ENCODE measurements around the gene CCDC6.

Gene CCDC6

DNA sequence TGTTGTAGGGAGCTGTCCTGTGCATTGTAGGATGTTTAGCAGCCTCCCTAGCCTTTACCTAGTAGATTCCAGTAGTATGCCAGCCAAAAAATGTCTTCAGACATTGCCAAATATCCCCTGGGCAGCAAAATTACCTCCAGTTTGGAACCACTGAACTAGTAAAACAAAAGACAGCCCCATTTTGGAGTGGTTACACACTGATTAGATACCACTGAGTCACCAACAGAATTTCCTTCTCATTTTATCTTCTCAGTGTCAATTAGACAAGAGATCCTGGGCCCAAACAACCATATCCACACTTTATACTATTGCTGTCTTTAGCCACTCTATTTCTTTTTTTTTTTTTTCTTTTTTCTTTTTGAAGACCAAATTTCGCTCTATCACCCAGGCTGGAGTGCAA lies 3.5 kb upstream of the CCDC6 start:
- Histone ChIP-seq H3K4me3 (ENCODE audit: low read depth in 1 of 2, low read length in 1 of 2) (no peak overlapping the region), H3K27ac (no peak overlapping the region), H3K4me1 (ENCODE audit: control insufficient read depth in 1 of 2, insufficient read depth in 1 of 2, low read depth in 1 of 2, low read length in 1 of 2) (peaks cover 27 to 32% of the 10 kb centered on the region in 2 experiments), H3K36me3 (no peaks in the 10 kb centered on the region), H3K9me3 (no peaks in the 10 kb centered on the region), H3K27me3 (no peaks in the 10 kb centered on the region)
- TF ChIP-seq, protein P1, sequence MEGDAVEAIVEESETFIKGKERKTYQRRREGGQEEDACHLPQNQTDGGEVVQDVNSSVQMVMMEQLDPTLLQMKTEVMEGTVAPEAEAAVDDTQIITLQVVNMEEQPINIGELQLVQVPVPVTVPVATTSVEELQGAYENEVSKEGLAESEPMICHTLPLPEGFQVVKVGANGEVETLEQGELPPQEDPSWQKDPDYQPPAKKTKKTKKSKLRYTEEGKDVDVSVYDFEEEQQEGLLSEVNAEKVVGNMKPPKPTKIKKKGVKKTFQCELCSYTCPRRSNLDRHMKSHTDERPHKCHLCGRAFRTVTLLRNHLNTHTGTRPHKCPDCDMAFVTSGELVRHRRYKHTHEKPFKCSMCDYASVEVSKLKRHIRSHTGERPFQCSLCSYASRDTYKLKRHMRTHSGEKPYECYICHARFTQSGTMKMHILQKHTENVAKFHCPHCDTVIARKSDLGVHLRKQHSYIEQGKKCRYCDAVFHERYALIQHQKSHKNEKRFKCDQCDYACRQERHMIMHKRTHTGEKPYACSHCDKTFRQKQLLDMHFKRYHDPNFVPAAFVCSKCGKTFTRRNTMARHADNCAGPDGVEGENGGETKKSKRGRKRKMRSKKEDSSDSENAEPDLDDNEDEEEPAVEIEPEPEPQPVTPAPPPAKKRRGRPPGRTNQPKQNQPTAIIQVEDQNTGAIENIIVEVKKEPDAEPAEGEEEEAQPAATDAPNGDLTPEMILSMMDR (IDR thresholded peaks at IDR 0.05): no peak

DNA sequence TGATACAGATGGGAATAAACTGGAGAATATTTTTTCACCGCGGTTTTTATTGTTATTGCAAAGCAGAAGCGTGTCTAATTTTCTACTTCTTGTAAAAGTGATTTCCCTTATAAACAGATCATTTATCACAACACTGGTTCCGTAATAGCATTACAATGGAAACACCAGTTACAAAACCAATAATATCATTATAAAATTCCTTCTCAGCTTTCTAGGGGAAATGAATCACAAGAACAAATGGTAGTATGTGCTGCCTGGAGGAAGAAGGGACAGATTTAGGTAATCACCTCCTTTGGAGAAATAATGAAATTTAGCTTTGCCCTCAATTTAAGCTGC lies 2.4 kb upstream of the CCDC6 start:
- Histone ChIP-seq H3K4me1 (ENCODE audit: control insufficient read depth in 1 of 2, insufficient read depth in 1 of 2, low read depth in 1 of 2, low read length in 1 of 2) (peaks cover 29 to 42% of the 10 kb centered on the region in 2 experiments), H3K9me3 (no peaks in the 10 kb centered on the region), H3K4me3 (ENCODE audit: low read depth in 1 of 2, low read length in 1 of 2) (no peak overlapping the region), H3K36me3 (no peaks in the 10 kb centered on the region), H3K27ac (no peak overlapping the region), H3K27me3 (no peaks in the 10 kb centered on the region)
- TF ChIP-seq, protein P1 (IDR thresholded peaks at IDR 0.05): no peak

DNA sequence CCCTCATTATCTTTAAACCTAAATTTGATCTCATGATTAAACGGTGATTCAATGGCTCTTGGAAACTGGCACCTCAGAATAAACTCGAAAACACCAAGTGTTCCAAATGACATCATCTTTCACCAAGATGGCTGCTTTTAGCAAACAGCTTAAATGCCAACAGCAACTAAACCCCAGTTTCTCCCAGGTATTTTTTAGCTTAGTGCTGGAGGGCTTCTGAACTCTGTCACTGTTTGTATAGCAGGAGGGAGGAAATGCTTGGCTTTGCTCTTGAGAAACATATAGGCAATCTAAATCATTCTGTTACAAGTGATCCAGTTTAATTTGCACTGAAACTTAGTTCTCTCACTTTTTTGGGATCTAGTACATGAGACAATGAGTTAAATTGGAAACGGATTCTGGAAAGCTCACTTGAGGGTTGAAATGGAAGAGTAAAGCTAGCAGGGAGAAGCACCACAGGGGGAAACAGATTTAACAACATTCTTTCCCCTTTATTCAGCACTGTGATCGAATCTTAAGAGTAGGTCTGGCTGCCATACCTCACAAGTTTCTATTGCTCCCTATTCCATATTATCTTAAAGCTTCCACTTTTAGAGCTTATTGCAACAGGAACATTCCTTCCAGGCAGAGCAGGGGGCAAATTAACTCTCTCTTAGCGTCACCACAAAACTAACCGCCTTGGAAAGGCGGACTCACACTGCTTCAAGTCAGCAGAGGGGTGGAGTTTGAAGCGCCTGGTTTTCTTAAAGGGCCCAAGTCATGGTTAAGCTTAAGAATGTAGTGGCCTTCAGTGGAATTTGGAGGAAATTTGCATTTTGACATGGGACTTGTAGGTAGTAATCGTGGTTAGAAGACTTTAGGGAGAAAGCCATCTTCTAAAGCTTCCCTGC lies 1.8 kb upstream of the CCDC6 start:
- H3K9me3 ChIP-seq: no peaks in the 10 kb centered on the region
- H3K36me3 ChIP-seq: no peaks in the 10 kb centered on the region
- H3K4me1 ChIP-seq (ENCODE audit: control insufficient read depth in 1 of 2, insufficient read depth in 1 of 2, low read depth in 1 of 2, low read length in 1 of 2): peaks cover 29 to 44% of the 10 kb centered on the region in 2 experiments
- no peak overlapping the region for H3K27ac ChIP-seq
- no peaks in the 10 kb centered on the region for H3K27me3 ChIP-seq
- TF ChIP-seq, protein P1 (IDR thresholded peaks at IDR 0.05): no peak
- no peak overlapping the region for H3K4me3 ChIP-seq (ENCODE audit: low read depth in 1 of 2, low read length in 1 of 2)

DNA sequence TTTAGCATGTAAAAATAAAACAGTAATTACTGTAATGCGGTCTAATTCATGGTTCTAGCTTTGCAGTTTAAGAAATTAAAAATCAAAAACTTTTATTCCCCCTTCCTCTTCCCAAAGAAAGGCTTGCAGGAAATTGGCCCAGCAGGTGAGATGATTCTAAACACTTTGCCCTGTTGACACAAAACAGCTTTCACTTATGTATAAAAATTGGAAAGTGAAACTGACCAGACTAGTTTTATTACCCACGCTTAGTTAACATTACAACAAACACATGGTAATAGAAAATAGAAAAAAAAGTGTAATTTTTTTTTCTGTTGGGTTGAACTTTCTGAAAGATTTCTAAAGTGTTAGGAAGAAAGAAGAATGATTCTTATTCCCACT lies 1.2 kb upstream of the CCDC6 start:
- H3K27ac ChIP-seq: no peak overlapping the region
- no peaks in the 10 kb centered on the region for H3K9me3 ChIP-seq
- no peaks in the 10 kb centered on the region for H3K27me3 ChIP-seq
- no peak overlapping the region for H3K4me3 ChIP-seq (ENCODE audit: low read depth in 1 of 2, low read length in 1 of 2)
- no peaks in the 10 kb centered on the region for H3K36me3 ChIP-seq
- TF ChIP-seq, protein P1 (IDR thresholded peaks at IDR 0.05): no peak
- H3K4me1 ChIP-seq (ENCODE audit: control insufficient read depth in 1 of 2, insufficient read depth in 1 of 2, low read depth in 1 of 2, low read length in 1 of 2): peaks cover 29 to 44% of the 10 kb centered on the region in 2 experiments

DNA sequence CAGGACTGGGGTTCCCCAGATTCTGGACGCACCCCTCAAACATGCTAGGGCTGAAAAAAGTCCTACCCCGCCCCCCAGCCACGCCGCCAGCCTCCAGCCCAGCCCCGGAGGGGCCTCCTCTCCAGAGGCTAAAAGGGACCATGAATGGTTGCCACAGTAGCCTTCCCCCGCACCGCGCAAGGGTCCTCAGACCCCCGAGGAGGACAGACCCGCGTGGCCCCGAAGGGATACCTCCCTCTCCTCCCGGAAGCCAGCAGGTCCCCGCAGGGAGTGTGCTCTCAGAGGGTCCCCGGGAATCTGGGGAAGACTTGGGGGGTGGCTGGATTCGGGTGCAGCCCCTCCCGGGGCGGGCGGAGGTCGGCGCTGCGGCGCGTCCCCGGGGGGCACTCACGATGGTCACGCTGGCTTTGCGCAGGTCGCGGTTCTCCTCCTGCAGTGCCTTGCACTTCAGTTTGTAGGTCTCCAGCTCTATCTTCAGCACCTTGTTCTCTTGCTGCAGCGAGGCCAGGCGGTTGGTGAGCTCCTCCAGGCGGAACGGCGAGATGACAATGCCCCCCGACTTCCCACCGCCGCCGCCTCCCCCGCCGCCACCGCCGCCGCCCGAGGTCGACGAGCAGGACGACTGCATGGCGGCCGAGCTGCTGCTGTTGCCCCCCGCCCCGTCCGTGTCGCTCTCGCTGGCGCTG lies 482 bp downstream of the CCDC6 start:
- TF ChIP-seq, protein P1 (IDR thresholded peaks at IDR 0.05): no peak
- Histone ChIP-seq H3K4me1 (ENCODE audit: control insufficient read depth in 1 of 2, insufficient read depth in 1 of 2, low read depth in 1 of 2, low read length in 1 of 2) (peaks cover 29 to 44% of the 10 kb centered on the region in 2 experiments), H3K9me3 (no peaks in the 10 kb centered on the region), H3K4me3 (ENCODE audit: low read depth in 1 of 2, low read length in 1 of 2) (peak overlapping the region; percentile 50 to 67), H3K27ac (no peak overlapping the region), H3K27me3 (no peaks in the 10 kb centered on the region), H3K36me3 (no peaks in the 10 kb centered on the region)

Measured in neutrophil (primary cell).